Cardiac muscle cell (in vitro differentiated cells and primary cell): ENCODE results near the gene INPP5A. TPM values are rescaled to one million over a fixed set of nuclear protein-coding genes. Genes with fewer than 3 reads are reported as not detected.

Source experiments
- DNase-seq, 2 donors: peaks; one replicate each; pipeline versions ENCODE4 v3.0.0 to v3.0.0-alpha.2; 2010 to 2017; ENCODE audit warnings: low read depth in 1 of 2, low spot score in 1 of 2
- H3K27ac ChIP-seq: fragments of 200-600 bp; sonication (generic); 2 replicates; pipeline ENCODE4 v1.5.1; 2016
- H3K27me3 ChIP-seq: fragments of 200-600 bp; sonication (generic); 2 replicates; pipeline ENCODE4 v1.6.0; 2016; ENCODE audit warnings: control low read depth
- H3K36me3 ChIP-seq: fragments of 200-600 bp; sonication (generic); 2 replicates; pipeline ENCODE4 v1.5.1; 2016; ENCODE audit warnings: control low read depth
- H3K4me1 ChIP-seq: fragments of 200-600 bp; sonication (generic); 2 replicates; pipeline ENCODE4 v1.8.1; 2017; ENCODE audit warnings: low read depth, mild to moderate bottlenecking, mixed run types
- H3K4me3 ChIP-seq: fragments of 200-600 bp; sonication (generic); 2 replicates; pipeline ENCODE4 v1.5.1; 2016; ENCODE audit warnings: mild to moderate bottlenecking
- H3K9me3 ChIP-seq: fragments of 200-600 bp; sonication (generic); 2 replicates; pipeline ENCODE4 v1.5.1; 2017; ENCODE audit warnings: low read depth, mild to moderate bottlenecking, control low read depth
- CTCF ChIP-seq: IDR thresholded peaks from 2 replicates; pipeline ENCODE4 v1.5.1; 2012; ENCODE audit warnings: low read depth, mild to moderate bottlenecking, low read length
- polyA plus RNA-seq: library from polyadenylated mRNA; unstranded; fragments of >200 nt; fragmentation: Nextera tagmentation; extraction: Ambion mirVana; gene quantifications from 2 replicates; pipeline ENCODE4 v1.2.1, GENCODE V29; 2016
- total RNA-seq: library from RNA; depleted of rRNA; stranded (reverse); fragments of >200 nt; gene quantifications from 2 replicates; pipeline ENCODE4 v1.2.3, GENCODE V29; 2016

INPP5A gene
- total and polyA plus RNA-seq, 2 experiments from 2014 or later, result 87.0 to 90.4 TPM

GRCh38 chr10:132687181-132687892 is 149.8 kb downstream of the INPP5A start:
- DNase-seq, result no peak
- TF ChIP-seq CTCF, result no peak
- H3K27me3 ChIP-seq, result no peaks in the 10 kb centered on the region
- H3K9me3 ChIP-seq, result no peaks in the 10 kb centered on the region
- H3K27ac ChIP-seq, result no peak overlapping the region
- no peak overlapping the region for H3K4me3 ChIP-seq
- H3K4me1 ChIP-seq, result no peaks in the 10 kb centered on the region
- H3K36me3 ChIP-seq, result no peaks in the 10 kb centered on the region

GRCh38 chr10:132687893-132688579 is 150.4 kb downstream of the INPP5A start:
- no peaks in the 10 kb centered on the region for H3K4me1 ChIP-seq
- H3K27ac ChIP-seq, result no peak overlapping the region
- H3K4me3 ChIP-seq, result no peak overlapping the region
- no peaks in the 10 kb centered on the region for H3K27me3 ChIP-seq
- no peaks in the 10 kb centered on the region for H3K9me3 ChIP-seq
- TF ChIP-seq CTCF, result no peak
- no peak for DNase-seq
- H3K36me3 ChIP-seq, result no peaks in the 10 kb centered on the region

- Histone ChIP-seq H3K9me3 (no peaks in the 10 kb centered on the region), H3K36me3 (no peaks in the 10 kb centered on the region), H3K27me3 (no peaks in the 10 kb centered on the region), H3K4me1 (no peaks in the 10 kb centered on the region), H3K4me3 (no peak overlapping the region), H3K27ac (no peak overlapping the region)
- TF ChIP-seq CTCF, result no peak
- DNase-seq, result no peak
Observed at GRCh38 chr10:132688580-132689420, 151.2 kb downstream of the INPP5A start.

- no peak overlapping the region for H3K4me3 ChIP-seq
- no peak overlapping the region for H3K27ac ChIP-seq
- H3K4me1 ChIP-seq, result no peaks in the 10 kb centered on the region
- H3K36me3 ChIP-seq, result no peaks in the 10 kb centered on the region
- no peak for DNase-seq
- TF ChIP-seq CTCF, result no peak
- no peaks in the 10 kb centered on the region for H3K27me3 ChIP-seq
- H3K9me3 ChIP-seq, result no peaks in the 10 kb centered on the region
Observed at GRCh38 chr10:132689721-132690360, 152.3 kb downstream of the INPP5A start.

- Histone ChIP-seq H3K27ac (no peak overlapping the region), H3K4me3 (no peak overlapping the region), H3K9me3 (no peaks in the 10 kb centered on the region), H3K4me1 (no peaks in the 10 kb centered on the region), H3K27me3 (no peaks in the 10 kb centered on the region), H3K36me3 (no peaks in the 10 kb centered on the region)
- TF ChIP-seq CTCF, result no peak
- no peak for DNase-seq
Observed at GRCh38 chr10:132690401-132690800, 152.8 kb downstream of the INPP5A start.
